ENCODE measurements around the gene CRKL. TPM values are rescaled to one million over a fixed set of nuclear protein-coding genes. Genes with fewer than 3 reads are reported as not detected.

Gene CRKL
- polyA plus RNA-seq, 1 of the 3 experiments (the other 2 are of a cell fraction), result 9.6 TPM

- TF ChIP-seq FOXJ3 (CRISPR knock-in tag; IDR thresholded peaks at IDR 0.05) (no peak), MEF2A (IDR thresholded peaks at IDR 0.05; ENCODE audit: borderline replicate concordance, low read depth) (no peak), RCOR1 (IDR thresholded peaks at IDR 0.05; ENCODE audit: low read length) (no peak), PBX3 (IDR thresholded peaks at IDR 0.05) (no peak), EZH2phosphoT487 (IDR thresholded peaks at IDR 0.05; ENCODE audit: borderline replicate concordance, low read depth) (no peak), FOXM1 (IDR thresholded peaks at IDR 0.05; ENCODE audit: low read depth) (no peak), YY1 (IDR thresholded peaks at IDR 0.05; ENCODE audit: low read depth) (no peak), POLR2AphosphoS5 (IDR thresholded peaks at IDR 0.05; ENCODE audit: low read depth, low read length) (no peak), EP300 (IDR thresholded peaks at IDR 0.05; ENCODE audit: borderline replicate concordance in 1 of 2, low read depth in 1 of 2, low read length in 1 of 2) (no peak), ELF1 (IDR thresholded peaks at IDR 0.05) (no peak), TCF12 (IDR thresholded peaks at IDR 0.05) (no peak), NFIC (IDR thresholded peaks at IDR 0.05; ENCODE audit: borderline replicate concordance) (no peak), RFX5 (IDR thresholded peaks at IDR 0.05; ENCODE audit: low read length) (no peak), USF1 (IDR thresholded peaks at IDR 0.05; ENCODE audit: borderline replicate concordance, low read depth) (no peak), SMC3 (IDR thresholded peaks at IDR 0.05; ENCODE audit: low read depth, low read length) (no peak)
- TF ChIP-seq, protein P1, sequence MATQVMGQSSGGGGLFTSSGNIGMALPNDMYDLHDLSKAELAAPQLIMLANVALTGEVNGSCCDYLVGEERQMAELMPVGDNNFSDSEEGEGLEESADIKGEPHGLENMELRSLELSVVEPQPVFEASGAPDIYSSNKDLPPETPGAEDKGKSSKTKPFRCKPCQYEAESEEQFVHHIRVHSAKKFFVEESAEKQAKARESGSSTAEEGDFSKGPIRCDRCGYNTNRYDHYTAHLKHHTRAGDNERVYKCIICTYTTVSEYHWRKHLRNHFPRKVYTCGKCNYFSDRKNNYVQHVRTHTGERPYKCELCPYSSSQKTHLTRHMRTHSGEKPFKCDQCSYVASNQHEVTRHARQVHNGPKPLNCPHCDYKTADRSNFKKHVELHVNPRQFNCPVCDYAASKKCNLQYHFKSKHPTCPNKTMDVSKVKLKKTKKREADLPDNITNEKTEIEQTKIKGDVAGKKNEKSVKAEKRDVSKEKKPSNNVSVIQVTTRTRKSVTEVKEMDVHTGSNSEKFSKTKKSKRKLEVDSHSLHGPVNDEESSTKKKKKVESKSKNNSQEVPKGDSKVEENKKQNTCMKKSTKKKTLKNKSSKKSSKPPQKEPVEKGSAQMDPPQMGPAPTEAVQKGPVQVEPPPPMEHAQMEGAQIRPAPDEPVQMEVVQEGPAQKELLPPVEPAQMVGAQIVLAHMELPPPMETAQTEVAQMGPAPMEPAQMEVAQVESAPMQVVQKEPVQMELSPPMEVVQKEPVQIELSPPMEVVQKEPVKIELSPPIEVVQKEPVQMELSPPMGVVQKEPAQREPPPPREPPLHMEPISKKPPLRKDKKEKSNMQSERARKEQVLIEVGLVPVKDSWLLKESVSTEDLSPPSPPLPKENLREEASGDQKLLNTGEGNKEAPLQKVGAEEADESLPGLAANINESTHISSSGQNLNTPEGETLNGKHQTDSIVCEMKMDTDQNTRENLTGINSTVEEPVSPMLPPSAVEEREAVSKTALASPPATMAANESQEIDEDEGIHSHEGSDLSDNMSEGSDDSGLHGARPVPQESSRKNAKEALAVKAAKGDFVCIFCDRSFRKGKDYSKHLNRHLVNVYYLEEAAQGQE (IDR thresholded peaks at IDR 0.05; ENCODE audit: low read depth, low read length), result no peak
- TF ChIP-seq, protein P2, sequence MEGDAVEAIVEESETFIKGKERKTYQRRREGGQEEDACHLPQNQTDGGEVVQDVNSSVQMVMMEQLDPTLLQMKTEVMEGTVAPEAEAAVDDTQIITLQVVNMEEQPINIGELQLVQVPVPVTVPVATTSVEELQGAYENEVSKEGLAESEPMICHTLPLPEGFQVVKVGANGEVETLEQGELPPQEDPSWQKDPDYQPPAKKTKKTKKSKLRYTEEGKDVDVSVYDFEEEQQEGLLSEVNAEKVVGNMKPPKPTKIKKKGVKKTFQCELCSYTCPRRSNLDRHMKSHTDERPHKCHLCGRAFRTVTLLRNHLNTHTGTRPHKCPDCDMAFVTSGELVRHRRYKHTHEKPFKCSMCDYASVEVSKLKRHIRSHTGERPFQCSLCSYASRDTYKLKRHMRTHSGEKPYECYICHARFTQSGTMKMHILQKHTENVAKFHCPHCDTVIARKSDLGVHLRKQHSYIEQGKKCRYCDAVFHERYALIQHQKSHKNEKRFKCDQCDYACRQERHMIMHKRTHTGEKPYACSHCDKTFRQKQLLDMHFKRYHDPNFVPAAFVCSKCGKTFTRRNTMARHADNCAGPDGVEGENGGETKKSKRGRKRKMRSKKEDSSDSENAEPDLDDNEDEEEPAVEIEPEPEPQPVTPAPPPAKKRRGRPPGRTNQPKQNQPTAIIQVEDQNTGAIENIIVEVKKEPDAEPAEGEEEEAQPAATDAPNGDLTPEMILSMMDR (IDR thresholded peaks at IDR 0.05), result no peak
- TF ChIP-seq, protein P3, sequence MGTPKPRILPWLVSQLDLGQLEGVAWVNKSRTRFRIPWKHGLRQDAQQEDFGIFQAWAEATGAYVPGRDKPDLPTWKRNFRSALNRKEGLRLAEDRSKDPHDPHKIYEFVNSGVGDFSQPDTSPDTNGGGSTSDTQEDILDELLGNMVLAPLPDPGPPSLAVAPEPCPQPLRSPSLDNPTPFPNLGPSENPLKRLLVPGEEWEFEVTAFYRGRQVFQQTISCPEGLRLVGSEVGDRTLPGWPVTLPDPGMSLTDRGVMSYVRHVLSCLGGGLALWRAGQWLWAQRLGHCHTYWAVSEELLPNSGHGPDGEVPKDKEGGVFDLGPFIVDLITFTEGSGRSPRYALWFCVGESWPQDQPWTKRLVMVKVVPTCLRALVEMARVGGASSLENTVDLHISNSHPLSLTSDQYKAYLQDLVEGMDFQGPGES (IDR thresholded peaks at IDR 0.05; ENCODE audit: low read depth, low read length), result no peak
- H3K36me3 ChIP-seq (replicated peaks in 1 of 2; ENCODE audit: control insufficient read depth in 1 of 2, insufficient read depth in 2 of 2, low read length in 1 of 2), result peaks cover 1 to 13% of the 10 kb centered on the region in 2 experiments
- CTCF ChIA-PET, result no interaction called here
Measured at GRCh38 chr22:20882855-20883254, 34.4 kb upstream of the CRKL start.

More at GRCh38 chr22:20882855-20883254, 34.4 kb upstream of the CRKL start:
- no peak overlapping the region for H3K4me3 ChIP-seq (ENCODE audit: low read depth in 2 of 2, low read length in 1 of 2)
- H4K20me1 ChIP-seq (ENCODE audit: insufficient read depth), result no peaks in the 10 kb centered on the region
- WGBS (ENCODE audit: low lambda C conversion rate), result 90% methylated on average over 6 of the region's 6 CpGs
- no peaks in the 10 kb centered on the region for H3K9me3 ChIP-seq
- H2AFZ ChIP-seq (ENCODE audit: low read depth), result no peak overlapping the region
- H3K27me3 ChIP-seq (ENCODE audit: insufficient read depth), result no peaks in the 10 kb centered on the region
- peaks cover 14% of the 10 kb centered on the region for H3F3A ChIP-seq (replicated peaks; ENCODE audit: insufficient read depth)
- H3K4me2 ChIP-seq, result no peak overlapping the region
- H3K9ac ChIP-seq, result no peak overlapping the region
- DNase-seq, result no peak
- H3K4me1 ChIP-seq (ENCODE audit: control insufficient read depth in 1 of 2, insufficient read depth in 2 of 2, low read depth in 1 of 2, low read length in 1 of 2), result peaks cover 0 to 20% of the 10 kb centered on the region in 2 experiments; a peak in 1 of 4 replicates
- no peak overlapping the region for H3K27ac ChIP-seq (ENCODE audit: low read depth in 2 of 2, low read length in 1 of 2)
- POLR2A ChIA-PET, result no interaction called here
- H3K9me2 ChIP-seq, result no peaks in the 10 kb centered on the region
- H3K79me2 ChIP-seq (ENCODE audit: insufficient read depth), result no peaks in the 10 kb centered on the region
